Naive thymus-derived CD8-positive, alpha-beta T cell (primary cell): ENCODE results near the gene NOS1AP. TPM values are rescaled to one million over a fixed set of nuclear protein-coding genes. Genes with fewer than 3 reads are reported as not detected.

Experiments
- ATAC-seq, 2 donors: fragments of 150-1000 bp; cut with Tn5 transposase in 1 of 2; sonication (Bioruptor Pico), chemical (Tn5 transposase) in 1 of 2; 1 replicate in 1 of 2; 2 replicates in 1 of 2; pipeline ENCODE4 v1.10.0; 2021; ENCODE audit warnings: mild to moderate bottlenecking in 2 of 2, moderate library complexity in 2 of 2
- POLR2A ChIA-PET: fragments of 350-600 bp; sonication (Branson Sonifier 250); formaldehyde crosslinking; loops from one replicate; lab custom pipeline; 2021; ENCODE audit warnings: antibody characterized with exemption; lab: Charles Lee
- DNase-seq, 10 donors: peaks; one replicate each; pipeline versions ENCODE4 v3.0.0 to v3.0.0-alpha.2; 2020 to 2022
- H3K27ac Mint-ChIP-seq, 10 donors: one replicate each; pipeline ENCODE4 v1.8.0; 2020 to 2022; ENCODE audit warnings: mild to moderate bottlenecking in 10 of 10, mixed read lengths in 10 of 10, moderate library complexity in 4 of 10, inconsistent platforms in 1 of 10
- H3K27me3 Mint-ChIP-seq, 5 donors: one replicate each; pipeline ENCODE4 v1.8.0; 2021 to 2022; ENCODE audit warnings: mixed read lengths in 5 of 5
- H3K36me3 Mint-ChIP-seq, 3 donors: one replicate each; pipeline ENCODE4 v1.8.0; 2020 to 2022; ENCODE audit warnings: mixed read lengths in 3 of 3, mild to moderate bottlenecking in 2 of 3, inconsistent platforms in 1 of 3
- H3K4me1 Mint-ChIP-seq, 4 donors: one replicate each; pipeline ENCODE4 v1.8.0; 2021 to 2022; ENCODE audit warnings: mixed read lengths in 4 of 4
- H3K4me3 Mint-ChIP-seq, 10 donors: one replicate each; pipeline ENCODE4 v1.8.0; 2020 to 2022; ENCODE audit warnings: mild to moderate bottlenecking in 10 of 10, mixed read lengths in 10 of 10, moderate library complexity in 6 of 10, inconsistent platforms in 1 of 10
- H3K9me3 Mint-ChIP-seq, 9 donors: one replicate each; pipeline ENCODE4 v1.8.0; 2020 to 2022; ENCODE audit warnings: mixed read lengths in 9 of 9, mild to moderate bottlenecking in 3 of 9, inconsistent platforms in 1 of 9, moderate library complexity in 1 of 9
- polyA plus RNA-seq, 3 donors: library from polyadenylated mRNA; unstranded; fragments of 300-500 nt; fragmentation: Illumina TruSeq; gene quantifications; one replicate each; pipeline ENCODE4 v1.2.3, GENCODE V29; 2021
- total RNA-seq, 8 experiments: library from RNA in 2 of 8; stranded (reverse) in 2 of 8; gene quantifications; one replicate each; pipeline ENCODE4 v1.2.3 and lab custom pipeline; 2021 to 2026

Gene NOS1AP
- total RNA-seq, result not detected
- polyA plus RNA-seq, result not detected
- 0 to 0.26 (median 0.04) reads per million in 6 experiments for total RNA-seq (lab: John Stamatoyannopoulos, UW)

GRCh38 chr1:162069334-162070093 lies at the start of gene NOS1AP:
Gene NOS1AP, plus strand, starts transcription at chr1:162069691. Its CDS starts 487 bp downstream, at chr1:162070178.
- peaks cover 33 to 69% (median 63%) of the 10 kb centered on the region in 5 donors for H3K27me3 Mint-ChIP-seq
- POLR2A ChIA-PET, result interaction anchor here (1.2 kb wide), 1 partner anchor 10 kb away, joined by 3 read pairs; no protein-coding TSS in a partner anchor
- ATAC-seq, result peak; percentile 98
- peak; percentile 60 to 81 (median 74) for DNase-seq
- no peaks in the 10 kb centered on the region for H3K9me3 Mint-ChIP-seq
- peaks cover 0 to 18% (median 15%) of the 10 kb centered on the region in 4 donors for H3K4me1 Mint-ChIP-seq
- H3K27ac Mint-ChIP-seq, result peak within 1 kb of the TSS in 5 of 10 donors; percentile 27 to 71 (median 51)
- peak within 1 kb of the TSS; percentile 78 to 91 (median 86) for H3K4me3 Mint-ChIP-seq
- no peaks in the 10 kb centered on the region for H3K36me3 Mint-ChIP-seq

GRCh38 chr1:162020150-162020549 lies 49.3 kb upstream of the NOS1AP start:
- no peak overlapping the region for H3K27ac Mint-ChIP-seq
- peaks cover 10 to 14% (median 12%) of the 10 kb centered on the region in 4 donors for H3K4me1 Mint-ChIP-seq

GRCh38 chr1:162021124-162021523 lies 48.4 kb upstream of the NOS1AP start:
- ATAC-seq (no peak), DNase-seq (no peak)
- POLR2A ChIA-PET, result no interaction called here
- Mint-ChIP-seq H3K9me3 (no peaks in the 10 kb centered on the region), H3K27me3 (peaks cover 6 to 23% (median 19%) of the 10 kb centered on the region in 5 donors), H3K4me3 (peak overlapping the region in 1 of 10 donors; percentile 25), H3K4me1 (peaks cover 10 to 14% (median 12%) of the 10 kb centered on the region in 4 donors), H3K36me3 (no peaks in the 10 kb centered on the region), H3K27ac (peak overlapping the region in 2 of 10 donors; percentile 21 to 66)

More at GRCh38 chr1:162020150-162020549, 49.3 kb upstream of the NOS1AP start:
- Mint-ChIP-seq H3K9me3 (no peaks in the 10 kb centered on the region), H3K27me3 (peaks cover 0 to 13% (median 12%) of the 10 kb centered on the region in 5 donors), H3K36me3 (no peaks in the 10 kb centered on the region), H3K4me3 (no peak overlapping the region)
- ATAC-seq (no peak), DNase-seq (no peak)
- POLR2A ChIA-PET, result no interaction called here

GRCh38 chr1:162022626-162023025 lies 46.9 kb upstream of the NOS1AP start:
- no peaks in the 10 kb centered on the region for H3K9me3 Mint-ChIP-seq
- H3K27ac Mint-ChIP-seq, result peak overlapping the region in 2 of 10 donors; percentile 13 to 56
- peak overlapping the region; percentile 83 to 98 (median 92) for H3K4me3 Mint-ChIP-seq
- peaks cover 9 to 14% (median 10%) of the 10 kb centered on the region in 4 donors for H3K4me1 Mint-ChIP-seq
- DNase-seq, result no peak
- peaks cover 14 to 37% (median 24%) of the 10 kb centered on the region in 5 donors for H3K27me3 Mint-ChIP-seq
- peaks cover 0 to 2% (median 0%) of the 10 kb centered on the region in 3 donors for H3K36me3 Mint-ChIP-seq
- ATAC-seq, result no peak
- POLR2A ChIA-PET, result no interaction called here

- peaks cover 18 to 42% (median 24%) of the 10 kb centered on the region in 5 donors for H3K27me3 Mint-ChIP-seq
- no peak for DNase-seq
- no peak for ATAC-seq
- H3K36me3 Mint-ChIP-seq, result peaks cover 0 to 2% (median 0%) of the 10 kb centered on the region in 3 donors
- H3K4me3 Mint-ChIP-seq, result peak overlapping the region; percentile 83 to 98 (median 92)
- peaks cover 9 to 14% (median 10%) of the 10 kb centered on the region in 4 donors for H3K4me1 Mint-ChIP-seq
- no peaks in the 10 kb centered on the region for H3K9me3 Mint-ChIP-seq
- peak overlapping the region in 3 of 10 donors; percentile 7 to 79 (median 13) for H3K27ac Mint-ChIP-seq
- POLR2A ChIA-PET, result interaction anchor here (1.1 to 1.6 kb wide), 2 partner anchors 37 to 485 kb away, joined by 3 to 4 read pairs; no protein-coding TSS in a partner anchor
Observed at GRCh38 chr1:162023181-162023546, 46.3 kb upstream of the NOS1AP start.

GRCh38 chr1:162023547-162024501 lies 45.7 kb upstream of the NOS1AP start, which contains the start of gene OLFML2B:
Gene OLFML2B, minus strand, starts transcription at chr1:162023869. Its CDS starts 439 bp downstream, at chr1:162023430.
- H3K27ac Mint-ChIP-seq, result peak within 1 kb of the TSS in 4 of 10 donors; percentile 7 to 79 (median 42)
- H3K27me3 Mint-ChIP-seq, result peaks cover 19 to 47% (median 24%) of the 10 kb centered on the region in 5 donors
- peaks cover 0 to 2% (median 0%) of the 10 kb centered on the region in 3 donors for H3K36me3 Mint-ChIP-seq
- H3K9me3 Mint-ChIP-seq, result no peaks in the 10 kb centered on the region
- peak within 1 kb of the TSS; percentile 83 to 98 (median 92) for H3K4me3 Mint-ChIP-seq
- DNase-seq (peak in 9 of 10 donors; percentile 15 to 50 (median 37)), ATAC-seq (peak; percentile 89 to 96)
- peaks cover 9 to 14% (median 10%) of the 10 kb centered on the region in 4 donors for H3K4me1 Mint-ChIP-seq
- POLR2A ChIA-PET, result interaction anchor here (1.1 to 1.6 kb wide), 2 partner anchors 37 to 484 kb away, joined by 3 to 4 read pairs; no protein-coding TSS in a partner anchor

GRCh38 chr1:162025541-162025940 lies 44.0 kb upstream of the NOS1AP start:
- ATAC-seq, result no peak
- no peak overlapping the region for H3K27ac Mint-ChIP-seq
- H3K4me3 Mint-ChIP-seq, result no peak overlapping the region
- peaks cover 0 to 2% (median 0%) of the 10 kb centered on the region in 3 donors for H3K36me3 Mint-ChIP-seq
- POLR2A ChIA-PET, result no interaction called here
- no peaks in the 10 kb centered on the region for H3K9me3 Mint-ChIP-seq
- H3K4me1 Mint-ChIP-seq, result peaks cover 9 to 14% (median 10%) of the 10 kb centered on the region in 4 donors
- peaks cover 21 to 49% (median 29%) of the 10 kb centered on the region in 5 donors for H3K27me3 Mint-ChIP-seq
- DNase-seq, result no peak

GRCh38 chr1:162026881-162027280 lies 42.6 kb upstream of the NOS1AP start:
- H3K36me3 Mint-ChIP-seq, result peaks cover 0 to 2% (median 0%) of the 10 kb centered on the region in 3 donors
- H3K4me3 Mint-ChIP-seq, result no peak overlapping the region
- H3K9me3 Mint-ChIP-seq, result no peaks in the 10 kb centered on the region
- peaks cover 23 to 62% (median 30%) of the 10 kb centered on the region in 5 donors for H3K27me3 Mint-ChIP-seq
- POLR2A ChIA-PET, result no interaction called here
- H3K4me1 Mint-ChIP-seq, result peaks cover 9 to 14% (median 10%) of the 10 kb centered on the region in 4 donors
- DNase-seq, result no peak
- H3K27ac Mint-ChIP-seq, result no peak overlapping the region
- no peak for ATAC-seq

- peaks cover 23 to 55% (median 27%) of the 10 kb centered on the region in 5 donors for H3K27me3 Mint-ChIP-seq
- H3K4me1 Mint-ChIP-seq, result peaks cover 6 to 8% (median 7%) of the 10 kb centered on the region in 4 donors
- no peak overlapping the region for H3K27ac Mint-ChIP-seq
- no peak for ATAC-seq
- no peak overlapping the region for H3K4me3 Mint-ChIP-seq
- peaks cover 0 to 2% (median 0%) of the 10 kb centered on the region in 3 donors for H3K36me3 Mint-ChIP-seq
- POLR2A ChIA-PET, result no interaction called here
- DNase-seq, result no peak
- no peaks in the 10 kb centered on the region for H3K9me3 Mint-ChIP-seq
Observed at GRCh38 chr1:162028726-162029125, 40.8 kb upstream of the NOS1AP start.

GRCh38 chr1:162029157-162029556 lies 40.3 kb upstream of the NOS1AP start:
- DNase-seq (no peak), ATAC-seq (no peak)
- Mint-ChIP-seq H3K4me3 (no peak overlapping the region), H3K36me3 (peaks cover 0 to 2% (median 0%) of the 10 kb centered on the region in 3 donors), H3K4me1 (peaks cover 4 to 6% (median 5%) of the 10 kb centered on the region in 4 donors), H3K27me3 (peaks cover 23 to 59% (median 31%) of the 10 kb centered on the region in 5 donors), H3K27ac (no peak overlapping the region), H3K9me3 (no peaks in the 10 kb centered on the region)
- POLR2A ChIA-PET, result no interaction called here

GRCh38 chr1:162030759-162031280 lies 38.7 kb upstream of the NOS1AP start:
- no peak for DNase-seq
- H3K9me3 Mint-ChIP-seq, result no peaks in the 10 kb centered on the region
- H3K4me3 Mint-ChIP-seq, result no peak overlapping the region
- ATAC-seq, result no peak
- H3K36me3 Mint-ChIP-seq, result peaks cover 0 to 2% (median 0%) of the 10 kb centered on the region in 3 donors
- peaks cover 0 to 3% (median 0%) of the 10 kb centered on the region in 4 donors for H3K4me1 Mint-ChIP-seq
- H3K27ac Mint-ChIP-seq, result no peak overlapping the region
- H3K27me3 Mint-ChIP-seq, result peaks cover 14 to 53% (median 26%) of the 10 kb centered on the region in 5 donors
- POLR2A ChIA-PET, result no interaction called here
